SIG-M5 treated with dmso at 0.1 percent for 504 hours (cell line): ENCODE data around the gene C16orf95.

Experiments
- DNase-seq: peaks from one replicate; lab custom pipeline; 2025; ENCODE audit not compliant: unreplicated experiment; lab: John Stamatoyannopoulos, UW

C16orf95 gene

GRCh38 chr16:87317750-87318644 is 805 bp upstream of the C16orf95 start:
- peak; percentile 25 for DNase-seq

- no peak for DNase-seq
These were observed 706 bp downstream of the C16orf95 start for GRCh38 chr16:87316450-87316922.

GRCh38 chr16:87314990-87315420 is 2.2 kb downstream of the C16orf95 start:
- DNase-seq: no peak

GRCh38 chr16:87312008-87312407 is 5.2 kb downstream of the C16orf95 start:
- no peak for DNase-seq

GRCh38 chr16:87311387-87311786 is 5.8 kb downstream of the C16orf95 start:
- no peak for DNase-seq

- no peak for DNase-seq
These were observed 6.6 kb downstream of the C16orf95 start for GRCh38 chr16:87310610-87311009.

GRCh38 chr16:87309620-87310525 is 7.3 kb downstream of the C16orf95 start:
- DNase-seq: no peak

- no peak for DNase-seq
These were observed 8.4 kb downstream of the C16orf95 start for GRCh38 chr16:87308826-87309225.

- no peak for DNase-seq
These were observed 10.7 kb downstream of the C16orf95 start for GRCh38 chr16:87306516-87306915.

GRCh38 chr16:87305505-87306391 is 11.4 kb downstream of the C16orf95 start:
- no peak for DNase-seq

- no peak for DNase-seq
These were observed 12.2 kb downstream of the C16orf95 start for GRCh38 chr16:87304951-87305350.

- no peak for DNase-seq
These were observed 13.2 kb downstream of the C16orf95 start for GRCh38 chr16:87303962-87304521.

- peak; percentile 50 for DNase-seq
These were observed 13.7 kb downstream of the C16orf95 start for GRCh38 chr16:87303431-87303930.

- DNase-seq: no peak
These were observed 18.2 kb downstream of the C16orf95 start for GRCh38 chr16:87298857-87299465.

- no peak for DNase-seq
These were observed 19.1 kb downstream of the C16orf95 start for GRCh38 chr16:87297918-87298631.

GRCh38 chr16:87297407-87297806 is 19.8 kb downstream of the C16orf95 start:
- no peak for DNase-seq

- DNase-seq: no peak
These were observed 21.3 kb downstream of the C16orf95 start for GRCh38 chr16:87295661-87296531.

- peak; percentile 19 for DNase-seq
These were observed 21.9 kb downstream of the C16orf95 start for GRCh38 chr16:87295259-87295658.
